Endothelial cell of umbilical vein (primary cell): Measurements from ENCODE around the gene ATP13A3. TPM values are rescaled to one million over a fixed set of nuclear protein-coding genes. Genes with fewer than 3 reads are reported as not detected.
"Not testable (repeated sequence)": the region's sequence is repeated elsewhere in the genome, so short reads cannot be mapped to it uniquely, and the experiment has no call there.

Experiments
- BruUV-seq: library from RNA; stranded (reverse); fragments of 400-500 nt; replicated peaks from 2 replicates; lab custom pipeline; 2021; lab: Mats Ljungman, UMichigan
- CTCF ChIA-PET: fragments of 300-600, 350-600 bp; sonication (Branson Sonifier 250); formaldehyde crosslinking; loops from one replicate; lab custom pipeline; 2021; ENCODE audit warnings: antibody characterized with exemption, inconsistent platforms; lab: Charles Lee
- POLR2A ChIA-PET: fragments of 300-600, 350-600 bp; sonication (Branson Sonifier 250); formaldehyde crosslinking; loops from one replicate; lab custom pipeline; 2021; ENCODE audit warnings: antibody characterized with exemption, inconsistent platforms; lab: Charles Lee
- DNase-seq: peaks from one replicate; pipeline ENCODE4 v3.0.0-alpha.2; 2011; ENCODE audit warnings: low read depth, low spot score
- FAIRE-seq: peaks from 2 replicates; lab custom pipeline; 2011; peaks lifted over from hg19 to GRCh38; lab: Jason Lieb, UNC
- H2AFZ ChIP-seq: 2 replicates; pipeline ENCODE4 v1.6.0; 2012; ENCODE audit warnings: low read depth, low read length, control low read depth, inconsistent platforms
- H3K27ac ChIP-seq: 2 replicates; pipeline ENCODE4 v1.5.1; 2011; ENCODE audit warnings: low read depth, mild to moderate bottlenecking, control low read depth, low read length, moderate library complexity; ENCODE audit not compliant: insufficient read depth
- H3K27me3 ChIP-seq, 2 experiments: 2 replicates each; pipeline versions ENCODE4 v1.6.0 to v1.6.1; 2011; ENCODE audit warnings: low read length in 2 of 2, mixed read lengths in 1 of 2; ENCODE audit not compliant: control insufficient read depth in 2 of 2, insufficient read depth in 2 of 2
- H3K36me3 ChIP-seq, 2 experiments: 2 replicates in 1 of 2; 3 replicates in 1 of 2; pipeline ENCODE4 v1.5.1; 2011; ENCODE audit warnings: low read length in 2 of 2, mild to moderate bottlenecking in 1 of 2, moderate library complexity in 1 of 2; ENCODE audit not compliant: control insufficient read depth in 2 of 2, insufficient read depth in 2 of 2; ENCODE audit errors: extremely low read depth in 1 of 2
- H3K4me1 ChIP-seq: 3 replicates; pipeline ENCODE4 v1.5.1; 2011; ENCODE audit warnings: mild to moderate bottlenecking, low read length; ENCODE audit not compliant: control insufficient read depth, insufficient read depth; ENCODE audit errors: extremely low read depth
- H3K4me2 ChIP-seq: 2 replicates; pipeline ENCODE4 v1.6.1; 2011; ENCODE audit warnings: low read length, control low read depth, mixed read lengths; ENCODE audit not compliant: insufficient read depth
- H3K4me3 ChIP-seq, 3 experiments: fragments of 200-600 bp in 1 of 3; sonication (generic), shearing (Covaris generic) in 1 of 3; replicated peaks in 1 of 3; 2 replicates each; pipeline ENCODE4 v1.5.1; 2011 to 2016; ENCODE audit warnings: control low read depth in 3 of 3, low read length in 3 of 3, mild to moderate bottlenecking in 2 of 3, inconsistent platforms in 1 of 3, low read depth in 1 of 3, moderate library complexity in 1 of 3; ENCODE audit not compliant: insufficient read depth in 1 of 3
- H3K79me2 ChIP-seq: 2 replicates; pipeline ENCODE4 v1.6.0; 2012; ENCODE audit warnings: low read length, inconsistent platforms; ENCODE audit not compliant: control insufficient read depth, insufficient read depth
- H3K9ac ChIP-seq: replicated peaks from 2 replicates; pipeline ENCODE3; 2011; ENCODE audit warnings: low read length, control low read depth; ENCODE audit not compliant: insufficient read depth; ENCODE audit errors: extremely low read depth
- H3K9me1 ChIP-seq: replicated peaks from 3 replicates; pipeline ENCODE4 v1.6.0; 2011; ENCODE audit warnings: mild to moderate bottlenecking, low read length; ENCODE audit not compliant: control insufficient read depth, insufficient read depth; ENCODE audit errors: extremely low read depth
- H3K9me3 ChIP-seq: replicated peaks from 2 replicates; pipeline ENCODE4 v1.5.1; 2012; ENCODE audit warnings: low read length, inconsistent platforms; ENCODE audit not compliant: control insufficient read depth, insufficient read depth
- H4K20me1 ChIP-seq: replicated peaks from 2 replicates; pipeline ENCODE3; 2011; ENCODE audit warnings: mild to moderate bottlenecking, low read length; ENCODE audit not compliant: control insufficient read depth, insufficient read depth; ENCODE audit errors: extremely low read depth
- EZH2 ChIP-seq: IDR thresholded peaks from 2 replicates; pipeline ENCODE4 v1.6.1; 2012; ENCODE audit warnings: borderline replicate concordance, low read depth, mild to moderate bottlenecking, moderate library complexity, low read length, inconsistent platforms; ENCODE audit not compliant: severe bottlenecking
- FOS ChIP-seq: IDR thresholded peaks from 2 replicates; pipeline ENCODE4 v1.6.1; 2011; ENCODE audit warnings: mild to moderate bottlenecking, low read length, moderate library complexity, borderline replicate concordance; ENCODE audit not compliant: insufficient read depth
- GATA2 ChIP-seq: IDR thresholded peaks from 2 replicates; pipeline ENCODE4 v1.7.0; 2011; ENCODE audit warnings: low read depth, mild to moderate bottlenecking, moderate library complexity, mixed read lengths, low read length; ENCODE audit not compliant: insufficient read length, insufficient read depth
- JUN ChIP-seq: IDR thresholded peaks from 2 replicates; pipeline ENCODE4 v1.6.1; 2011; ENCODE audit warnings: borderline replicate concordance, low read depth; ENCODE audit not compliant: insufficient read length, insufficient read depth
- MYC ChIP-seq: IDR thresholded peaks from one replicate; pipeline ENCODE4 v1.6.1; 2011; ENCODE audit warnings: mild to moderate bottlenecking, low read depth, low read length
- POLR2A ChIP-seq: IDR thresholded peaks from 2 replicates; pipeline ENCODE4 v1.6.1; 2012; ENCODE audit warnings: low read depth, mild to moderate bottlenecking, control low read depth, low read length
- POLR2AphosphoS5 ChIP-seq: IDR thresholded peaks from 2 replicates; pipeline ENCODE4 v1.6.1; 2012; ENCODE audit warnings: low read depth, mild to moderate bottlenecking, control low read depth, low read length, moderate library complexity; ENCODE audit not compliant: insufficient read depth
- dilution Hi-C: fragments of 300-500 bp; cut with MboI; formaldehyde crosslinking; loops from one replicate; pipeline ENCODE4 v1.15.0; 2019; ENCODE audit warnings: low sequenced_read_pairs; ENCODE audit not compliant: extremely low pct_ligation_motif_present
- intact Hi-C: fragments of 100-400 bp; cut with micrococcal nuclease; formaldehyde crosslinking; loops from one replicate; pipeline ENCODE4 v1.10.0; 2022
- polyA plus RNA-seq, 4 experiments: library from polyadenylated mRNA; depleted of rRNA in 3 of 4; stranded (reverse) in 3 of 4; unstranded in 1 of 4; fragments of >200 nt; gene quantifications; 2 replicates each; pipeline versions ENCODE4 v1.2.1 to v1.2.3, GENCODE V29; 2011 to 2012; ENCODE audit warnings: missing spikeins in 1 of 4
- total RNA-seq: library from RNA; stranded (reverse); gene quantifications from 2 replicates; pipeline ENCODE4 v1.2.3, GENCODE V29; 2021
- TF ChIP-seq, protein P1 (sequence below), 2 donors: IDR thresholded peaks; 1 replicate in 1 of 2; 2 replicates in 1 of 2; pipeline ENCODE4 v1.5.1; 2011; ENCODE audit warnings: low read length in 2 of 2, mild to moderate bottlenecking in 2 of 2, moderate library complexity in 2 of 2, control low read depth in 1 of 2, inconsistent platforms in 1 of 2, low read depth in 1 of 2; ENCODE audit not compliant: insufficient read depth in 1 of 2; ENCODE audit errors: extremely low read depth in 1 of 2
- TF ChIP-seq, protein P2 (sequence below): IDR thresholded peaks from 2 replicates; pipeline ENCODE4 v1.6.1; 2011; ENCODE audit not compliant: insufficient read depth, insufficient read length

The ATP13A3 gene
- total and polyA plus RNA-seq, 2 donors (not counting 3 experiments of a cell fraction or from before 2014, with no cell fraction given): 12.0 to 59.0 TPM

DNA sequence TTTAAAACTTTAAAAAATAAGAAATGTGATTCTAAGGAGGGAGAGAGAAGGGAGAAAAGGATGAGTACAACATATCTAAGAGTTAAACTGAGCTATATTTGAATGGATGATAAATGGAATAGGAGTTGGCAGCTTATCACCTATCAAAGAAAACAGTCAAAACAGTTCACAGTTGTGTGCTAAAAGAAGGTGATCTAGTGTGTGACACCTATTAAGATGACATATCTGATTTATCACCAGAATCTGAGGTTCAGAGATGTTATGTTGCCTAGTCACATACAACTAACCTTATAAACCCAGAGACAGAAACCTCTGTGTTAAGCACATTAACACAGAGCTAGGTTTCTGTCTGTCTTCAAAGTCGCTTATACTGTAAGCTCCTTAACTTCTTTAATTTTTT lies 3.0 kb downstream of the ATP13A3 start:
- Histone ChIP-seq H3K27me3 (no peaks in the 10 kb centered on the region), H3K9me3 (no peaks in the 10 kb centered on the region), H3K79me2 (peaks cover 64% of the 10 kb centered on the region), H2AFZ (no peak overlapping the region), H3K4me1 (peaks cover 19% of the 10 kb centered on the region), H3K4me3 (no peak overlapping the region), H4K20me1 (no peaks in the 10 kb centered on the region), H3K27ac (no peak overlapping the region), H3K9ac (no peak overlapping the region), H3K36me3 (no peaks in the 10 kb centered on the region), H3K4me2 (no peak overlapping the region), H3K9me1 (no peaks in the 10 kb centered on the region)
- CTCF ChIA-PET: interaction anchor here (0.7 to 3.4 kb wide), 9 partner anchors 9 to 111 kb away, joined by 3 to 26 read pairs (median 6); no protein-coding TSS in a partner anchor
- intact Hi-C loops (no loop called here), dilution Hi-C loops (no loop called here)
- FAIRE-seq (no peak), DNase-seq (no peak)
- TF ChIP-seq JUN: no peak
- TF ChIP-seq MYC: no peak
- TF ChIP-seq FOS: no peak
- no peak for TF ChIP-seq GATA2
- TF ChIP-seq, protein P1, sequence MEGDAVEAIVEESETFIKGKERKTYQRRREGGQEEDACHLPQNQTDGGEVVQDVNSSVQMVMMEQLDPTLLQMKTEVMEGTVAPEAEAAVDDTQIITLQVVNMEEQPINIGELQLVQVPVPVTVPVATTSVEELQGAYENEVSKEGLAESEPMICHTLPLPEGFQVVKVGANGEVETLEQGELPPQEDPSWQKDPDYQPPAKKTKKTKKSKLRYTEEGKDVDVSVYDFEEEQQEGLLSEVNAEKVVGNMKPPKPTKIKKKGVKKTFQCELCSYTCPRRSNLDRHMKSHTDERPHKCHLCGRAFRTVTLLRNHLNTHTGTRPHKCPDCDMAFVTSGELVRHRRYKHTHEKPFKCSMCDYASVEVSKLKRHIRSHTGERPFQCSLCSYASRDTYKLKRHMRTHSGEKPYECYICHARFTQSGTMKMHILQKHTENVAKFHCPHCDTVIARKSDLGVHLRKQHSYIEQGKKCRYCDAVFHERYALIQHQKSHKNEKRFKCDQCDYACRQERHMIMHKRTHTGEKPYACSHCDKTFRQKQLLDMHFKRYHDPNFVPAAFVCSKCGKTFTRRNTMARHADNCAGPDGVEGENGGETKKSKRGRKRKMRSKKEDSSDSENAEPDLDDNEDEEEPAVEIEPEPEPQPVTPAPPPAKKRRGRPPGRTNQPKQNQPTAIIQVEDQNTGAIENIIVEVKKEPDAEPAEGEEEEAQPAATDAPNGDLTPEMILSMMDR (IDR thresholded peaks at IDR 0.05; ENCODE audit: extremely low read depth in 1 of 2, insufficient read depth in 1 of 2, low read depth in 1 of 2, low read length in 2 of 2): no peak
- no peak for TF ChIP-seq EZH2
- TF ChIP-seq POLR2A: no peak
- TF ChIP-seq, protein P2, sequence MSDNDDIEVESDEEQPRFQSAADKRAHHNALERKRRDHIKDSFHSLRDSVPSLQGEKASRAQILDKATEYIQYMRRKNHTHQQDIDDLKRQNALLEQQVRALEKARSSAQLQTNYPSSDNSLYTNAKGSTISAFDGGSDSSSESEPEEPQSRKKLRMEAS: no peak
- no peak for TF ChIP-seq POLR2AphosphoS5
- POLR2A ChIA-PET: interaction anchor here (0.6 kb wide), 1 partner anchor 143 kb away, joined by 13 read pairs; no protein-coding TSS in a partner anchor
- BruUV-seq: no TSS peak

DNA sequence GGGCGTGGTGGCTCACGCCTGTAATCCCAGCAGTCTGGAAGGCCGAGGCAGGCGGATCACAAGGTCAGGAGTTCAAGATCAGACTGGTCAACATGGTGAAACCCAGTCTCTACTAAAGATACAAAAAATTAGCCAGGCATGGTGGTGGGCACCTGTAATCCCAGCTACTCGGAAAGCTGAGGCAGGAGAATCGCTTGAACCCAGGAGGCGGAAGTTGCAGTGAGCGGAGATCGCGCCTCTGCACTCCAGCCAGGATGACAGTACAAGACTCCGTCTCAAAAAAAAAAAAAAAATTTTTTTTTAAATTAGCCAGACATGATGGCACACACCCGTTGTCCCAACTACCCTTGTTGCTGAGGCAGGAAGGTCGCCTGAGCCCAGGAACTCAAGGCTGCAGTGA lies 4.0 kb downstream of the ATP13A3 start:
- not testable (repeated sequence) for H3K4me3 ChIP-seq, BruUV-seq

More for the DNA sequence above, 4.0 kb downstream of the ATP13A3 start:
- CTCF ChIA-PET: interaction anchor here (0.7 kb wide), 1 partner anchor 29 kb away, joined by 3 read pairs; no protein-coding TSS in a partner anchor
- H3K4me1 ChIP-seq: peaks cover 19% of the 10 kb centered on the region
- peaks cover 73% of the 10 kb centered on the region for H3K79me2 ChIP-seq
- H3K27ac ChIP-seq, H3K36me3 ChIP-seq, H3K27me3 ChIP-seq, POLR2A ChIA-PET, intact Hi-C loops, H3K9me1 ChIP-seq, FAIRE-seq, DNase-seq, dilution Hi-C loops, H3K9me3 ChIP-seq, H4K20me1 ChIP-seq, H2AFZ ChIP-seq, H3K4me2 ChIP-seq, H3K9ac ChIP-seq: not testable (repeated sequence)
